GM23338 (cell line): ENCODE data around the gene PAQR4.

Experiments used
- CREB1 ChIP-seq: fragments of 250-450 bp; sonication (Bioruptor Pico); IDR thresholded peaks from 2 replicates; pipeline ENCODE4 v1.5.0; 2020; ENCODE audit warnings: low read depth, mild to moderate bottlenecking, moderate library complexity
- CTCF ChIP-seq, 2 experiments: fragments of 200-600 bp in 1 of 2; sonication (generic) in 1 of 2; conservative IDR thresholded peaks; 2 replicates each; pipeline versions ENCODE4 v1.5.1 to v1.6.1; 2016 to 2017; ENCODE audit warnings: antibody characterized with exemption in 2 of 2, low read depth in 2 of 2, mild to moderate bottlenecking in 2 of 2, moderate library complexity in 1 of 2
- EZH2 ChIP-seq: fragments of 200-600 bp; sonication (generic); IDR thresholded peaks from one replicate; pipeline ENCODE4 v1.8.0; 2017; ENCODE audit warnings: antibody characterized with exemption, mild to moderate bottlenecking, low read depth; ENCODE audit not compliant: unreplicated experiment
- EZH2phosphoT487 ChIP-seq: fragments of 200-600 bp; sonication (generic); IDR thresholded peaks from one replicate; pipeline ENCODE4 v1.8.1; 2018; ENCODE audit warnings: antibody characterized with exemption; ENCODE audit not compliant: unreplicated experiment
- JUNB ChIP-seq: IDR thresholded peaks from one replicate; pipeline ENCODE4 v1.6.1; 2016; ENCODE audit warnings: antibody characterized with exemption; ENCODE audit not compliant: unreplicated experiment
- NANOG ChIP-seq: IDR thresholded peaks from 2 replicates; pipeline ENCODE4 v1.6.1; 2016; ENCODE audit warnings: antibody characterized with exemption, borderline replicate concordance
- POLR2AphosphoS5 ChIP-seq: IDR thresholded peaks from 2 replicates; pipeline ENCODE4 v1.6.1; 2016; ENCODE audit warnings: antibody characterized with exemption, low read depth
- STAT1 ChIP-seq: IDR thresholded peaks from one replicate; pipeline ENCODE4 v1.6.1; 2016; ENCODE audit warnings: antibody characterized with exemption; ENCODE audit not compliant: unreplicated experiment
- ZNF114 ChIP-seq: fragments of 250-450 bp; sonication (Bioruptor Pico); IDR thresholded peaks from 2 replicates; pipeline ENCODE4 v1.5.0; 2020; ENCODE audit warnings: mild to moderate bottlenecking, moderate library complexity
- ZNF331 ChIP-seq: fragments of 250-450 bp; sonication (Bioruptor Pico); IDR thresholded peaks from 2 replicates; pipeline ENCODE4 v1.5.0; 2020; ENCODE audit warnings: low read depth, mild to moderate bottlenecking, moderate library complexity
- TF ChIP-seq, protein P1 (sequence below): IDR thresholded peaks from one replicate; pipeline ENCODE4 v1.6.1; 2018; ENCODE audit warnings: antibody characterized with exemption; ENCODE audit not compliant: unreplicated experiment
- TF ChIP-seq, protein P2 (sequence below): IDR thresholded peaks from 2 replicates; pipeline ENCODE4 v1.6.1; 2016; ENCODE audit warnings: antibody characterized with exemption
- TF ChIP-seq, protein P3 (sequence below): fragments of 250-450 bp; sonication (Bioruptor Pico); IDR thresholded peaks from 2 replicates; pipeline ENCODE4 v1.5.0; 2020; ENCODE audit warnings: mild to moderate bottlenecking, moderate library complexity

- TF ChIP-seq CTCF (conservative IDR thresholded peaks at IDR 0.05; ENCODE audit: low read depth in 2 of 2) (no peak), EZH2 (no peak), EZH2phosphoT487 (no peak), POLR2AphosphoS5 (no peak), CREB1 (CRISPR knock-in tag) (no peak), JUNB (no peak), ZNF114 (CRISPR knock-in tag) (no peak), ZNF331 (CRISPR knock-in tag) (no peak), NANOG (no peak), STAT1 (no peak)
- TF ChIP-seq, protein P1, sequence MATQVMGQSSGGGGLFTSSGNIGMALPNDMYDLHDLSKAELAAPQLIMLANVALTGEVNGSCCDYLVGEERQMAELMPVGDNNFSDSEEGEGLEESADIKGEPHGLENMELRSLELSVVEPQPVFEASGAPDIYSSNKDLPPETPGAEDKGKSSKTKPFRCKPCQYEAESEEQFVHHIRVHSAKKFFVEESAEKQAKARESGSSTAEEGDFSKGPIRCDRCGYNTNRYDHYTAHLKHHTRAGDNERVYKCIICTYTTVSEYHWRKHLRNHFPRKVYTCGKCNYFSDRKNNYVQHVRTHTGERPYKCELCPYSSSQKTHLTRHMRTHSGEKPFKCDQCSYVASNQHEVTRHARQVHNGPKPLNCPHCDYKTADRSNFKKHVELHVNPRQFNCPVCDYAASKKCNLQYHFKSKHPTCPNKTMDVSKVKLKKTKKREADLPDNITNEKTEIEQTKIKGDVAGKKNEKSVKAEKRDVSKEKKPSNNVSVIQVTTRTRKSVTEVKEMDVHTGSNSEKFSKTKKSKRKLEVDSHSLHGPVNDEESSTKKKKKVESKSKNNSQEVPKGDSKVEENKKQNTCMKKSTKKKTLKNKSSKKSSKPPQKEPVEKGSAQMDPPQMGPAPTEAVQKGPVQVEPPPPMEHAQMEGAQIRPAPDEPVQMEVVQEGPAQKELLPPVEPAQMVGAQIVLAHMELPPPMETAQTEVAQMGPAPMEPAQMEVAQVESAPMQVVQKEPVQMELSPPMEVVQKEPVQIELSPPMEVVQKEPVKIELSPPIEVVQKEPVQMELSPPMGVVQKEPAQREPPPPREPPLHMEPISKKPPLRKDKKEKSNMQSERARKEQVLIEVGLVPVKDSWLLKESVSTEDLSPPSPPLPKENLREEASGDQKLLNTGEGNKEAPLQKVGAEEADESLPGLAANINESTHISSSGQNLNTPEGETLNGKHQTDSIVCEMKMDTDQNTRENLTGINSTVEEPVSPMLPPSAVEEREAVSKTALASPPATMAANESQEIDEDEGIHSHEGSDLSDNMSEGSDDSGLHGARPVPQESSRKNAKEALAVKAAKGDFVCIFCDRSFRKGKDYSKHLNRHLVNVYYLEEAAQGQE = no peak
- TF ChIP-seq, protein P2, sequence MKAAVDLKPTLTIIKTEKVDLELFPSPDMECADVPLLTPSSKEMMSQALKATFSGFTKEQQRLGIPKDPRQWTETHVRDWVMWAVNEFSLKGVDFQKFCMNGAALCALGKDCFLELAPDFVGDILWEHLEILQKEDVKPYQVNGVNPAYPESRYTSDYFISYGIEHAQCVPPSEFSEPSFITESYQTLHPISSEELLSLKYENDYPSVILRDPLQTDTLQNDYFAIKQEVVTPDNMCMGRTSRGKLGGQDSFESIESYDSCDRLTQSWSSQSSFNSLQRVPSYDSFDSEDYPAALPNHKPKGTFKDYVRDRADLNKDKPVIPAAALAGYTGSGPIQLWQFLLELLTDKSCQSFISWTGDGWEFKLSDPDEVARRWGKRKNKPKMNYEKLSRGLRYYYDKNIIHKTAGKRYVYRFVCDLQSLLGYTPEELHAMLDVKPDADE = no peak
- TF ChIP-seq, protein P3, sequence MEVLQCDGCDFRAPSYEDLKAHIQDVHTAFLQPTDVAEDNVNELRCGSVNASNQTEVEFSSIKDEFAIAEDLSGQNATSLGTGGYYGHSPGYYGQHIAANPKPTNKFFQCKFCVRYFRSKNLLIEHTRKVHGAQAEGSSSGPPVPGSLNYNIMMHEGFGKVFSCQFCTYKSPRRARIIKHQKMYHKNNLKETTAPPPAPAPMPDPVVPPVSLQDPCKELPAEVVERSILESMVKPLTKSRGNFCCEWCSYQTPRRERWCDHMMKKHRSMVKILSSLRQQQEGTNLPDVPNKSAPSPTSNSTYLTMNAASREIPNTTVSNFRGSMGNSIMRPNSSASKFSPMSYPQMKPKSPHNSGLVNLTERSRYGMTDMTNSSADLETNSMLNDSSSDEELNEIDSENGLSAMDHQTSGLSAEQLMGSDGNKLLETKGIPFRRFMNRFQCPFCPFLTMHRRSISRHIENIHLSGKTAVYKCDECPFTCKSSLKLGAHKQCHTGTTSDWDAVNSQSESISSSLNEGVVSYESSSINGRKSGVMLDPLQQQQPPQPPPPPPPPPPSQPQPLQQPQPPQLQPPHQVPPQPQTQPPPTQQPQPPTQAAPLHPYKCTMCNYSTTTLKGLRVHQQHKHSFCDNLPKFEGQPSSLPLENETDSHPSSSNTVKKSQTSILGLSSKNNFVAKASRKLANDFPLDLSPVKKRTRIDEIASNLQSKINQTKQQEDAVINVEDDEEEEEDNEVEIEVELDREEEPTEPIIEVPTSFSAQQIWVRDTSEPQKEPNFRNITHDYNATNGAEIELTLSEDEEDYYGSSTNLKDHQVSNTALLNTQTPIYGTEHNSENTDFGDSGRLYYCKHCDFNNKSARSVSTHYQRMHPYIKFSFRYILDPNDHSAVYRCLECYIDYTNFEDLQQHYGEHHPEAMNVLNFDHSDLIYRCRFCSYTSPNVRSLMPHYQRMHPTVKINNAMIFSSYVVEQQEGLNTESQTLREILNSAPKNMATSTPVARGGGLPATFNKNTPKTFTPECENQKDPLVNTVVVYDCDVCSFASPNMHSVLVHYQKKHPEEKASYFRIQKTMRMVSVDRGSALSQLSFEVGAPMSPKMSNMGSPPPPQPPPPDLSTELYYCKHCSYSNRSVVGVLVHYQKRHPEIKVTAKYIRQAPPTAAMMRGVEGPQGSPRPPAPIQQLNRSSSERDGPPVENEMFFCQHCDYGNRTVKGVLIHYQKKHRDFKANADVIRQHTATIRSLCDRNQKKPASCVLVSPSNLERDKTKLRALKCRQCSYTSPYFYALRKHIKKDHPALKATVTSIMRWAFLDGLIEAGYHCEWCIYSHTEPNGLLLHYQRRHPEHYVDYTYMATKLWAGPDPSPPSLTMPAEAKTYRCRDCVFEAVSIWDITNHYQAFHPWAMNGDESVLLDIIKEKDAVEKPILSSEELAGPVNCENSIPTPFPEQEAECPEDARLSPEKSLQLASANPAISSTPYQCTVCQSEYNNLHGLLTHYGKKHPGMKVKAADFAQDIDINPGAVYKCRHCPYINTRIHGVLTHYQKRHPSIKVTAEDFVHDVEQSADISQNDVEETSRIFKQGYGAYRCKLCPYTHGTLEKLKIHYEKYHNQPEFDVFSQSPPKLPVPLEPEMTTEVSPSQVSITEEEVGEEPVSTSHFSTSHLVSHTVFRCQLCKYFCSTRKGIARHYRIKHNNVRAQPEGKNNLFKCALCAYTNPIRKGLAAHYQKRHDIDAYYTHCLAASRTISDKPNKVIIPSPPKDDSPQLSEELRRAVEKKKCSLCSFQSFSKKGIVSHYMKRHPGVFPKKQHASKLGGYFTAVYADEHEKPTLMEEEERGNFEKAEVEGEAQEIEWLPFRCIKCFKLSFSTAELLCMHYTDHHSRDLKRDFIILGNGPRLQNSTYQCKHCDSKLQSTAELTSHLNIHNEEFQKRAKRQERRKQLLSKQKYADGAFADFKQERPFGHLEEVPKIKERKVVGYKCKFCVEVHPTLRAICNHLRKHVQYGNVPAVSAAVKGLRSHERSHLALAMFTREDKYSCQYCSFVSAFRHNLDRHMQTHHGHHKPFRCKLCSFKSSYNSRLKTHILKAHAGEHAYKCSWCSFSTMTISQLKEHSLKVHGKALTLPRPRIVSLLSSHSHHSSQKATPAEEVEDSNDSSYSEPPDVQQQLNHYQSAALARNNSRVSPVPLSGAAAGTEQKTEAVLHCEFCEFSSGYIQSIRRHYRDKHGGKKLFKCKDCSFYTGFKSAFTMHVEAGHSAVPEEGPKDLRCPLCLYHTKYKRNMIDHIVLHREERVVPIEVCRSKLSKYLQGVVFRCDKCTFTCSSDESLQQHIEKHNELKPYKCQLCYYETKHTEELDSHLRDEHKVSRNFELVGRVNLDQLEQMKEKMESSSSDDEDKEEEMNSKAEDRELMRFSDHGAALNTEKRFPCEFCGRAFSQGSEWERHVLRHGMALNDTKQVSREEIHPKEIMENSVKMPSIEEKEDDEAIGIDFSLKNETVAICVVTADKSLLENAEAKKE (CRISPR knock-in tag) = no peak
Observed at GRCh38 chr16:2950773-2951172, 18.4 kb upstream of the PAQR4 start.
